GM12878 (cell line): ENCODE results near the gene ZSCAN25. TPM values are rescaled to one million over a fixed set of nuclear protein-coding genes. Genes with fewer than 3 reads are reported as not detected.

ENCODE experiments used
- ATAC-seq: fragments of 200-7000 bp; cut with Tn5 transposase; 3 replicates; pipeline ENCODE4 v1.9.1; 2020; ENCODE audit warnings: mild to moderate bottlenecking, moderate library complexity
- BruUV-seq: library from RNA; stranded (reverse); fragments of 400-500 nt; replicated peaks from 2 replicates; lab custom pipeline; 2021; lab: Mats Ljungman, UMichigan
- CTCF ChIA-PET: fragments of 300-600 bp; sonication (Branson Sonifier 250); formaldehyde crosslinking; extraction: SDS; loops from one replicate; lab custom pipeline; 2021; ENCODE audit warnings: inconsistent platforms; lab: Yijun Ruan, JAX
- POLR2A ChIA-PET: fragments of 350-600 bp; formaldehyde crosslinking; extraction: SDS; loops from one replicate; lab custom pipeline; 2021; ENCODE audit warnings: inconsistent platforms; lab: Charles Lee
- RAD21 ChIA-PET: fragments of 300-600 bp; sonication (Branson Sonifier 250); formaldehyde crosslinking; loops from one replicate; lab custom pipeline; 2023; ENCODE audit warnings: antibody characterized with exemption; ENCODE audit not compliant: unreplicated experiment; lab: Charles Lee
- SMC1A ChIA-PET: fragments of 300-600 bp; sonication (Branson Sonifier 250); formaldehyde crosslinking; loops from one replicate; lab custom pipeline; 2023; ENCODE audit not compliant: unreplicated experiment, uncharacterized antibody; lab: Charles Lee
- DNase-seq: peaks from one replicate; pipeline ENCODE4 v3.0.0-alpha.2; 2011; ENCODE audit warnings: low read depth, low spot score
- FAIRE-seq: peaks from 3 replicates; lab custom pipeline; 2011; peaks lifted over from hg19 to GRCh38; lab: Jason Lieb, UNC
- H2AFZ ChIP-seq: 2 replicates; pipeline ENCODE4 v1.6.0; 2011; ENCODE audit warnings: low read depth, low read length, control low read depth; ENCODE audit not compliant: control insufficient read depth
- H3K27ac ChIP-seq: 2 replicates; pipeline ENCODE4 v1.5.1; 2011; ENCODE audit warnings: control low read depth; ENCODE audit not compliant: control insufficient read depth, insufficient read depth
- H3K27me3 ChIP-seq, 2 experiments: replicated peaks in 1 of 2; 2 replicates each; pipeline versions ENCODE4 v1.6.0 to v1.6.1; 2011; ENCODE audit warnings: low read length in 1 of 2; ENCODE audit not compliant: control insufficient read depth in 2 of 2, insufficient read depth in 2 of 2
- H3K36me3 ChIP-seq, 2 experiments: 2 replicates each; pipeline ENCODE4 v1.5.1; 2011; ENCODE audit warnings: low read length in 1 of 2; ENCODE audit not compliant: control insufficient read depth in 2 of 2, insufficient read depth in 2 of 2
- H3K4me1 ChIP-seq: 2 replicates; pipeline ENCODE4 v1.6.1; 2011; ENCODE audit warnings: mild to moderate bottlenecking, low read length, moderate library complexity, mixed read lengths; ENCODE audit not compliant: control insufficient read depth, insufficient read depth
- H3K4me2 ChIP-seq: 2 replicates; pipeline ENCODE4 v1.6.0; 2011; ENCODE audit warnings: control low read depth; ENCODE audit not compliant: control insufficient read depth, insufficient read depth
- H3K4me3 ChIP-seq: fragments of 200-600 bp; sonication (generic); 2 replicates; pipeline ENCODE4 v1.5.1; 2016
- H3K79me2 ChIP-seq: 2 replicates; pipeline ENCODE4 v1.6.0; 2011; ENCODE audit warnings: low read length; ENCODE audit not compliant: control insufficient read depth, insufficient read depth
- H3K9ac ChIP-seq: 2 replicates; pipeline ENCODE4 v1.8.0; 2011; ENCODE audit warnings: low read length, control low read depth, mixed read lengths; ENCODE audit not compliant: control insufficient read depth, insufficient read depth
- H3K9me3 ChIP-seq: replicated peaks from 3 replicates; pipeline ENCODE4 v1.5.1; 2011; ENCODE audit warnings: mild to moderate bottlenecking, low read length; ENCODE audit not compliant: control insufficient read depth, insufficient read depth
- H4K20me1 ChIP-seq: 2 replicates; pipeline ENCODE4 v1.6.0; 2011; ENCODE audit not compliant: control insufficient read depth, insufficient read depth
- ATF3 ChIP-seq: IDR thresholded peaks from 2 replicates; pipeline ENCODE4 v1.6.1; 2011; ENCODE audit warnings: low read depth, mild to moderate bottlenecking, low read length, moderate library complexity, borderline replicate concordance; ENCODE audit errors: extremely low read depth
- DPF2 ChIP-seq: fragments of 450-650 bp; IDR thresholded peaks from 2 replicates; pipeline ENCODE4 v1.6.1; 2017; ENCODE audit warnings: mild to moderate bottlenecking
- IRF3 ChIP-seq: fragments of 450-650 bp; IDR thresholded peaks from 2 replicates; pipeline ENCODE4 v1.6.1; 2014; ENCODE audit warnings: mild to moderate bottlenecking
- KAT2A ChIP-seq: conservative IDR thresholded peaks from 2 replicates; pipeline ENCODE4 v1.6.1; 2011; ENCODE audit warnings: low read depth, low read length; ENCODE audit not compliant: control insufficient read depth
- RAD21 ChIP-seq: IDR thresholded peaks from 2 replicates; pipeline ENCODE4 v1.6.1; 2011; ENCODE audit warnings: mild to moderate bottlenecking, low read depth, low read length, moderate library complexity; ENCODE audit not compliant: insufficient read depth
- STAT3 ChIP-seq: IDR thresholded peaks from 2 replicates; pipeline ENCODE4 v1.6.1; 2011; ENCODE audit warnings: low read depth, low read length, improper control_type of control experiment
- ZNF217 ChIP-seq: fragments of 450-650 bp; IDR thresholded peaks from 2 replicates; pipeline ENCODE4 v1.6.1; 2017; ENCODE audit warnings: antibody characterized with exemption, mild to moderate bottlenecking
- ZSCAN29 ChIP-seq: fragments of 450-650 bp; IDR thresholded peaks from 2 replicates; pipeline ENCODE4 v1.6.1; 2017; ENCODE audit warnings: mild to moderate bottlenecking, moderate library complexity
- WGBS: methylation state at CpG from one replicate; pipeline ENCODE4 v1.1.6; 2016; ENCODE audit warnings: low lambda C conversion rate; ENCODE audit not compliant: insufficient replicate concordance, insufficient coverage; ENCODE audit errors: missing lambda C conversion rate; 5-methylcytosine and 5-hydroxymethylcytosine counted together
- in situ Hi-C: fragments of 300-500 bp; cut with MboI; formaldehyde crosslinking; loops from 9 replicates; pipeline ENCODE4 v1.14.3; 2018; ENCODE audit warnings: mixed read lengths
- intact Hi-C: fragments of 100-400 bp; cut with micrococcal nuclease; formaldehyde crosslinking; loops from one replicate; pipeline ENCODE4 v1.14.2; 2022; ENCODE audit not compliant: unreplicated experiment
- polyA plus RNA-seq, 11 experiments: library from polyadenylated mRNA; depleted of rRNA in 4 of 11; unstranded in 6 of 11; stranded (reverse) in 5 of 11; fragments of >200 nt; fragmentation: Nextera tagmentation in 4 of 11; fragmentation: Illumina TruSeq in 1 of 11; extraction: Ambion mirVana in 4 of 11; extraction: Trizol in 1 of 11; gene quantifications; 1 replicate in 1 of 11; 2 replicates in 10 of 11; pipeline versions ENCODE4 v1.2.1 to v1.2.3, GENCODE V29; 2011 to 2016; ENCODE audit warnings: inconsistent platforms in 2 of 11, missing spikeins in 2 of 11, low read depth in 1 of 11
- total RNA-seq, 4 experiments: library from RNA; depleted of rRNA in 3 of 4; stranded (reverse); fragments of >200 nt in 3 of 4; fragmentation: Illumina TruSeq in 1 of 4; extraction: Trizol in 1 of 4; gene quantifications; 2 replicates each; pipeline versions ENCODE4 v1.2.1 to v1.2.3, GENCODE V29; 2013 to 2021
- TF ChIP-seq, protein P1 (sequence below): fragments of 450-650 bp; IDR thresholded peaks from 2 replicates; pipeline ENCODE4 v1.6.1; 2017; ENCODE audit warnings: mild to moderate bottlenecking, low read depth, inconsistent platforms; ENCODE audit not compliant: poor library complexity, severe bottlenecking

The ZSCAN25 gene
- total and polyA plus RNA-seq, 10 of the 15 experiments (the other 5 are each of a cell fraction or from before 2014, with no cell fraction given): 0.79 to 15.6 (median 9.6) TPM

GRCh38 chr7:99619571-99620130, 2.9 kb downstream of the ZSCAN25 start:
- CTCF ChIA-PET: no interaction called here
- SMC1A ChIA-PET: no interaction called here

GRCh38 chr7:99621271-99621670, 4.5 kb downstream of the ZSCAN25 start:
- no peaks in the 10 kb centered on the region for H4K20me1 ChIP-seq
- peaks cover 26 to 51% of the 10 kb centered on the region in 2 experiments for H3K36me3 ChIP-seq
- H3K4me2 ChIP-seq: no peak overlapping the region
- intact Hi-C loops: no loop called here
- ChIA-PET RAD21 (no interaction called here), SMC1A (interaction anchor here (1.0 to 1.4 kb wide), 2 partner anchors 10 to 183 kb away, joined by 3 to 6 read pairs; partner anchors contain the start of genes CPSF4 and PTCD1), POLR2A (no interaction called here), CTCF (interaction anchor here (1.0 to 1.5 kb wide), 2 partner anchors 16 to 299 kb away, joined by 3 to 4 read pairs; no protein-coding TSS in a partner anchor)
- H3K4me3 ChIP-seq: no peak overlapping the region
- 100% methylated on average over 4 of the region's 5 CpGs for WGBS
- BruUV-seq: no TSS peak
- H3K9ac ChIP-seq: no peak overlapping the region
- ATAC-seq (no peak), DNase-seq (no peak), FAIRE-seq (no peak)
- H2AFZ ChIP-seq: no peak overlapping the region
- H3K27me3 ChIP-seq: no peaks in the 10 kb centered on the region
- in situ Hi-C loops: no loop called here
- no peaks in the 10 kb centered on the region for H3K9me3 ChIP-seq
- TF ChIP-seq KAT2A (no peak), RAD21 (no peak), ZSCAN29 (no peak), ATF3 (no peak), STAT3 (no peak), ZNF217 (no peak)
- TF ChIP-seq, protein P1, sequence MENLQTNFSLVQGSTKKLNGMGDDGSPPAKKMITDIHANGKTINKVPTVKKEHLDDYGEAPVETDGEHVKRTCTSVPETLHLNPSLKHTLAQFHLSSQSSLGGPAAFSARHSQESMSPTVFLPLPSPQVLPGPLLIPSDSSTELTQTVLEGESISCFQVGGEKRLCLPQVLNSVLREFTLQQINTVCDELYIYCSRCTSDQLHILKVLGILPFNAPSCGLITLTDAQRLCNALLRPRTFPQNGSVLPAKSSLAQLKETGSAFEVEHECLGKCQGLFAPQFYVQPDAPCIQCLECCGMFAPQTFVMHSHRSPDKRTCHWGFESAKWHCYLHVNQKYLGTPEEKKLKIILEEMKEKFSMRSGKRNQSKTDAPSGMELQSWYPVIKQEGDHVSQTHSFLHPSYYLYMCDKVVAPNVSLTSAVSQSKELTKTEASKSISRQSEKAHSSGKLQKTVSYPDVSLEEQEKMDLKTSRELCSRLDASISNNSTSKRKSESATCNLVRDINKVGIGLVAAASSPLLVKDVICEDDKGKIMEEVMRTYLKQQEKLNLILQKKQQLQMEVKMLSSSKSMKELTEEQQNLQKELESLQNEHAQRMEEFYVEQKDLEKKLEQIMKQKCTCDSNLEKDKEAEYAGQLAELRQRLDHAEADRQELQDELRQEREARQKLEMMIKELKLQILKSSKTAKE: no peak
- H3K79me2 ChIP-seq: peaks cover 18% of the 10 kb centered on the region
- no peak overlapping the region for H3K27ac ChIP-seq
- H3K4me1 ChIP-seq: no peaks in the 10 kb centered on the region

More at GRCh38 chr7:99619571-99620130, 2.9 kb downstream of the ZSCAN25 start:
- no peaks in the 10 kb centered on the region; the same call in 2 of the 3 replicates for H3K9me3 ChIP-seq
- no peak overlapping the region for H2AFZ ChIP-seq
- no peak overlapping the region for H3K4me3 ChIP-seq
- peaks cover 18% of the 10 kb centered on the region for H3K79me2 ChIP-seq
- intact Hi-C loops (loop anchor here (10.0 kb wide), 1 partner anchor 155 kb away; the partner anchor contains the start of gene ATP5MF), in situ Hi-C loops (no loop called here)
- no peaks in the 10 kb centered on the region for H4K20me1 ChIP-seq
- no peak overlapping the region for H3K27ac ChIP-seq
- FAIRE-seq (no peak), ATAC-seq (no peak), DNase-seq (no peak)
- H3K4me2 ChIP-seq: no peak overlapping the region
- no TSS peak for BruUV-seq
- WGBS: 95% methylated on average over 16 of the region's 18 CpGs
- ChIA-PET RAD21 (no interaction called here), POLR2A (no interaction called here)
- peaks cover 19 to 40% of the 10 kb centered on the region in 2 experiments for H3K36me3 ChIP-seq
- TF ChIP-seq DPF2 (no peak), IRF3 (no peak)
- H3K27me3 ChIP-seq: no peaks in the 10 kb centered on the region
- H3K9ac ChIP-seq: no peak overlapping the region
- peaks cover 2% of the 10 kb centered on the region; the same call in 1 of the 2 replicates for H3K4me1 ChIP-seq
